Measurements from ENCODE around the gene CCDC63. TPM values are rescaled to one million over a fixed set of nuclear protein-coding genes. Genes with fewer than 3 reads are reported as not detected.

Gene CCDC63
- total and polyA plus RNA-seq, 9 of the 15 experiments (the other 6 are each of a cell fraction or from before 2014, with no cell fraction given): not detected

DNA sequence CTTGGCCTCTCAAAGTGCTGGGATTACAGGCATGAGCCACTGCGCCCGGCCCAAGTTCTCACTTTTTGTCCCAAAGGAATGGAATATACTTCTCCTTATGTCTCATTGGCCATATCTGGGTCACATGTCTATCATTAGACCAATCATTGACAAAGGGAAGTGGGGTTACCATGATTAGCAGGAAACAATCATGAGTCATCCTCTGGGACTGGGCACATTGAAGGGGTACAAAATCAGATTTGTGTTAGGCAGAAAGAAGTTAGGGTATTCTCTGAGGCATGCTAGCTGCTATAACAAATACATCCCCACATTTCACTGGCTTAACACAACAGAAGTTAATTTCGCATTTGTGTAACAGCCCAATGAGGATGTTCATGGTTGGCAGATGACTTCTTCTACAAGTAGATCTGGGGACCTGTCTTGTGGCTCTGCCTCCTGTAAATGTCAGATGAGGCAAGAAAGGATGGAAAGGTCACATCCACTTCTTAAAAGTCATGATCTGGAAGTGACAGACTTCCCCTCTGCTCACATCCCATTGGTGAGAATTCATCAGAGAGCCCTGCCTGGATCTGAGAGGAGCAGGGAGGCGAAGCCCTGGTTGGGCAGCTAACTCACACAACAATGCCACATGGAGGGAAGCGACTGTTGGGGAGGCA, 3.1 kb downstream of the CCDC63 start (continued):
- TF ChIP-seq, protein P1, sequence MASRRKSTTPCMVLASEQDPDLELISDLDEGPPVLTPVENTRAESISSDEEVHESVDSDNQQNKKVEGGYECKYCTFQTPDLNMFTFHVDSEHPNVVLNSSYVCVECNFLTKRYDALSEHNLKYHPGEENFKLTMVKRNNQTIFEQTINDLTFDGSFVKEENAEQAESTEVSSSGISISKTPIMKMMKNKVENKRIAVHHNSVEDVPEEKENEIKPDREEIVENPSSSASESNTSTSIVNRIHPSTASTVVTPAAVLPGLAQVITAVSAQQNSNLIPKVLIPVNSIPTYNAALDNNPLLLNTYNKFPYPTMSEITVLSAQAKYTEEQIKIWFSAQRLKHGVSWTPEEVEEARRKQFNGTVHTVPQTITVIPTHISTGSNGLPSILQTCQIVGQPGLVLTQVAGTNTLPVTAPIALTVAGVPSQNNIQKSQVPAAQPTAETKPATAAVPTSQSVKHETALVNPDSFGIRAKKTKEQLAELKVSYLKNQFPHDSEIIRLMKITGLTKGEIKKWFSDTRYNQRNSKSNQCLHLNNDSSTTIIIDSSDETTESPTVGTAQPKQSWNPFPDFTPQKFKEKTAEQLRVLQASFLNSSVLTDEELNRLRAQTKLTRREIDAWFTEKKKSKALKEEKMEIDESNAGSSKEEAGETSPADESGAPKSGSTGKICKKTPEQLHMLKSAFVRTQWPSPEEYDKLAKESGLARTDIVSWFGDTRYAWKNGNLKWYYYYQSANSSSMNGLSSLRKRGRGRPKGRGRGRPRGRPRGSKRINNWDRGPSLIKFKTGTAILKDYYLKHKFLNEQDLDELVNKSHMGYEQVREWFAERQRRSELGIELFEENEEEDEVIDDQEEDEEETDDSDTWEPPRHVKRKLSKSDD (conservative IDR thresholded peaks at IDR 0.05; ENCODE audit: low read length): no peak
- TF ChIP-seq TSC22D4 (tag; IDR thresholded peaks at IDR 0.05) (no peak), ZNF778 (CRISPR knock-in tag; IDR thresholded peaks at IDR 0.05) (no peak), MAFG (tag; conservative IDR thresholded peaks at IDR 0.05) (0 out of 2 replicates have a peak, but pooled peaks have one; percentile 39), SMAD2 (IDR thresholded peaks at IDR 0.05; ENCODE audit: low read depth, low read length) (no peak), NFE2 (IDR thresholded peaks at IDR 0.05; ENCODE audit: low read depth) (peak; percentile 62), HCFC1 (IDR thresholded peaks at IDR 0.05; ENCODE audit: low read depth, low read length) (no peak), MEF2A (IDR thresholded peaks at IDR 0.05; ENCODE audit: control insufficient read depth, low read depth, low read length) (no peak), NCOA2 (IDR thresholded peaks at IDR 0.05; ENCODE audit: partially characterized antibody in 2 of 2) (no peak), CHD4 (IDR thresholded peaks at IDR 0.05; ENCODE audit: insufficient read depth, insufficient replicate concordance, low read depth, low read length, poor library complexity, severe bottlenecking) (no peak), JUND (IDR thresholded peaks at IDR 0.05; ENCODE audit: borderline replicate concordance, low read depth, low read length) (peak; percentile 67; the same call in 1 of the 2 replicates), JUND (tag; IDR thresholded peaks at IDR 0.05; ENCODE audit: borderline replicate concordance, low read depth, low read length) (peak; percentile 67; the same call in 2 of the 3 replicates), ZNF165 (CRISPR knock-in tag; IDR thresholded peaks at IDR 0.05; ENCODE audit: borderline replicate concordance) (no peak)
- TF ChIP-seq, protein P2, sequence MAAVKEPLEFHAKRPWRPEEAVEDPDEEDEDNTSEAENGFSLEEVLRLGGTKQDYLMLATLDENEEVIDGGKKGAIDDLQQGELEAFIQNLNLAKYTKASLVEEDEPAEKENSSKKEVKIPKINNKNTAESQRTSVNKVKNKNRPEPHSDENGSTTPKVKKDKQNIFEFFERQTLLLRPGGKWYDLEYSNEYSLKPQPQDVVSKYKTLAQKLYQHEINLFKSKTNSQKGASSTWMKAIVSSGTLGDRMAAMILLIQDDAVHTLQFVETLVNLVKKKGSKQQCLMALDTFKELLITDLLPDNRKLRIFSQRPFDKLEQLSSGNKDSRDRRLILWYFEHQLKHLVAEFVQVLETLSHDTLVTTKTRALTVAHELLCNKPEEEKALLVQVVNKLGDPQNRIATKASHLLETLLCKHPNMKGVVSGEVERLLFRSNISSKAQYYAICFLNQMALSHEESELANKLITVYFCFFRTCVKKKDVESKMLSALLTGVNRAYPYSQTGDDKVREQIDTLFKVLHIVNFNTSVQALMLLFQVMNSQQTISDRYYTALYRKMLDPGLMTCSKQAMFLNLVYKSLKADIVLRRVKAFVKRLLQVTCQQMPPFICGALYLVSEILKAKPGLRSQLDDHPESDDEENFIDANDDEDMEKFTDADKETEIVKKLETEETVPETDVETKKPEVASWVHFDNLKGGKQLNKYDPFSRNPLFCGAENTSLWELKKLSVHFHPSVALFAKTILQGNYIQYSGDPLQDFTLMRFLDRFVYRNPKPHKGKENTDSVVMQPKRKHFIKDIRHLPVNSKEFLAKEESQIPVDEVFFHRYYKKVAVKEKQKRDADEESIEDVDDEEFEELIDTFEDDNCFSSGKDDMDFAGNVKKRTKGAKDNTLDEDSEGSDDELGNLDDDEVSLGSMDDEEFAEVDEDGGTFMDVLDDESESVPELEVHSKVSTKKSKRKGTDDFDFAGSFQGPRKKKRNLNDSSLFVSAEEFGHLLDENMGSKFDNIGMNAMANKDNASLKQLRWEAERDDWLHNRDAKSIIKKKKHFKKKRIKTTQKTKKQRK (IDR thresholded peaks at IDR 0.05; ENCODE audit: borderline replicate concordance, low read depth, low read length): no peak
- TF ChIP-seq, protein P3, sequence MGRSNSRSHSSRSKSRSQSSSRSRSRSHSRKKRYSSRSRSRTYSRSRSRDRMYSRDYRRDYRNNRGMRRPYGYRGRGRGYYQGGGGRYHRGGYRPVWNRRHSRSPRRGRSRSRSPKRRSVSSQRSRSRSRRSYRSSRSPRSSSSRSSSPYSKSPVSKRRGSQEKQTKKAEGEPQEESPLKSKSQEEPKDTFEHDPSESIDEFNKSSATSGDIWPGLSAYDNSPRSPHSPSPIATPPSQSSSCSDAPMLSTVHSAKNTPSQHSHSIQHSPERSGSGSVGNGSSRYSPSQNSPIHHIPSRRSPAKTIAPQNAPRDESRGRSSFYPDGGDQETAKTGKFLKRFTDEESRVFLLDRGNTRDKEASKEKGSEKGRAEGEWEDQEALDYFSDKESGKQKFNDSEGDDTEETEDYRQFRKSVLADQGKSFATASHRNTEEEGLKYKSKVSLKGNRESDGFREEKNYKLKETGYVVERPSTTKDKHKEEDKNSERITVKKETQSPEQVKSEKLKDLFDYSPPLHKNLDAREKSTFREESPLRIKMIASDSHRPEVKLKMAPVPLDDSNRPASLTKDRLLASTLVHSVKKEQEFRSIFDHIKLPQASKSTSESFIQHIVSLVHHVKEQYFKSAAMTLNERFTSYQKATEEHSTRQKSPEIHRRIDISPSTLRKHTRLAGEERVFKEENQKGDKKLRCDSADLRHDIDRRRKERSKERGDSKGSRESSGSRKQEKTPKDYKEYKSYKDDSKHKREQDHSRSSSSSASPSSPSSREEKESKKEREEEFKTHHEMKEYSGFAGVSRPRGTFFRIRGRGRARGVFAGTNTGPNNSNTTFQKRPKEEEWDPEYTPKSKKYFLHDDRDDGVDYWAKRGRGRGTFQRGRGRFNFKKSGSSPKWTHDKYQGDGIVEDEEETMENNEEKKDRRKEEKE (IDR thresholded peaks at IDR 0.05; ENCODE audit: borderline replicate concordance in 1 of 2, control insufficient read depth in 1 of 2, low read depth in 2 of 2, low read length in 1 of 2): no peak
- TF ChIP-seq, protein P4, sequence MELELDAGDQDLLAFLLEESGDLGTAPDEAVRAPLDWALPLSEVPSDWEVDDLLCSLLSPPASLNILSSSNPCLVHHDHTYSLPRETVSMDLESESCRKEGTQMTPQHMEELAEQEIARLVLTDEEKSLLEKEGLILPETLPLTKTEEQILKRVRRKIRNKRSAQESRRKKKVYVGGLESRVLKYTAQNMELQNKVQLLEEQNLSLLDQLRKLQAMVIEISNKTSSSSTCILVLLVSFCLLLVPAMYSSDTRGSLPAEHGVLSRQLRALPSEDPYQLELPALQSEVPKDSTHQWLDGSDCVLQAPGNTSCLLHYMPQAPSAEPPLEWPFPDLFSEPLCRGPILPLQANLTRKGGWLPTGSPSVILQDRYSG (tag; conservative IDR thresholded peaks at IDR 0.05; ENCODE audit: low read depth): no peak

Data from K562 (cell line).